ENCODE results near the gene MAST4.

DNA sequence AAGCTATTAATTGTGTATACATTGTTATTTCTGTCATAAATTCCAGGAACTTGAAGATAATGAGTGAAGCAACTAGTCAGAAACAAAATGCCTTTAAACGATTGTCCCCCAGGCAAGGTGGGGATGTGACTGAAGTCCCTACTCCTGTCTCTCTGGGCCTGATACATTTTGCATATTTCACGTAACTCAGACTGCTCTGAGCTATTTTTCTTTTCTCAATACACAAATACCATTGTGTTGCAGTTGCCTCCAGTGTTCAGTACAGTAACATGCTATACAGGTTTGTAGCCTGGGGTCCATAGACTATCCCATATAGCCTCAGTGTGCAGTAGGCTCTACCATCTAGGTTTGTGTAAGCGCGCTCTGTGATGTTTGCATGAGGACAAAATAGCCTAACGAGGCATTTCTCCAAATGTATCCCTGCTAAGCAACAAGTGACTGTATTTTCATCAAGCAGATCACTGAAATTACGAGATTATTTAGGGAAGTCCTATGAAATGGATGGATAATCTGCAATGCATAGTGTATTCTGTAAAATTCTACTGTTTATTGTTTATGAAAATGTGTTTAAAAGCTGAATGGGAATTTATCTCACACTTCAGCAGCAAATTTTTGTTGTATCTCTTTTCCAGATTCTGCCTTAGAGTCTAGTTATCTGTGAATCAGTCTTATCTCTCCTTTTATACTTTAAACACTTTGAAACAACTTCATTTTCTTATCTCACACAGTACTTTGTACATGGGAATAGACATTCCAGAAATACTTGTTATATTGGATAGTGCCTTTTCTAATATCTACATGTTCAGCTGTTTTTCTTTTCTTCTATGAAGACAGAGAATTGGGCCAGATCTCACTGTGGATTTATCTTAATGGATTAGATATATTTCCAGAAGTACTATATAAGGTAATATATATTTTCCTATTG is 449.9 kb downstream of the MAST4 start:
- TF ChIP-seq, protein P1, sequence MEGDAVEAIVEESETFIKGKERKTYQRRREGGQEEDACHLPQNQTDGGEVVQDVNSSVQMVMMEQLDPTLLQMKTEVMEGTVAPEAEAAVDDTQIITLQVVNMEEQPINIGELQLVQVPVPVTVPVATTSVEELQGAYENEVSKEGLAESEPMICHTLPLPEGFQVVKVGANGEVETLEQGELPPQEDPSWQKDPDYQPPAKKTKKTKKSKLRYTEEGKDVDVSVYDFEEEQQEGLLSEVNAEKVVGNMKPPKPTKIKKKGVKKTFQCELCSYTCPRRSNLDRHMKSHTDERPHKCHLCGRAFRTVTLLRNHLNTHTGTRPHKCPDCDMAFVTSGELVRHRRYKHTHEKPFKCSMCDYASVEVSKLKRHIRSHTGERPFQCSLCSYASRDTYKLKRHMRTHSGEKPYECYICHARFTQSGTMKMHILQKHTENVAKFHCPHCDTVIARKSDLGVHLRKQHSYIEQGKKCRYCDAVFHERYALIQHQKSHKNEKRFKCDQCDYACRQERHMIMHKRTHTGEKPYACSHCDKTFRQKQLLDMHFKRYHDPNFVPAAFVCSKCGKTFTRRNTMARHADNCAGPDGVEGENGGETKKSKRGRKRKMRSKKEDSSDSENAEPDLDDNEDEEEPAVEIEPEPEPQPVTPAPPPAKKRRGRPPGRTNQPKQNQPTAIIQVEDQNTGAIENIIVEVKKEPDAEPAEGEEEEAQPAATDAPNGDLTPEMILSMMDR (tag by site-specific recombination; IDR thresholded peaks at IDR 0.05) = no peak
- TF ChIP-seq ZNF175 (tag by site-specific recombination; IDR thresholded peaks at IDR 0.05) (no peak), ZNF561 (tag by site-specific recombination; IDR thresholded peaks at IDR 0.05; ENCODE audit: borderline replicate concordance) (no peak), ZNF311 (tag by site-specific recombination; IDR thresholded peaks at IDR 0.05; ENCODE audit: borderline replicate concordance) (no peak), ZNF501 (tag by site-specific recombination; IDR thresholded peaks at IDR 0.05) (no peak), ZNF548 (tag by site-specific recombination; IDR thresholded peaks at IDR 0.05) (no peak), EGR2 (tag by site-specific recombination; IDR thresholded peaks at IDR 0.05; ENCODE audit: low read depth) (no peak), ZEB2 (tag by site-specific recombination; IDR thresholded peaks at IDR 0.05) (no peak), ZNF394 (tag by site-specific recombination; IDR thresholded peaks at IDR 0.05; ENCODE audit: borderline replicate concordance) (no peak), ZNF239 (tag by site-specific recombination; IDR thresholded peaks at IDR 0.05) (no peak), ZNF830 (tag by site-specific recombination; IDR thresholded peaks at IDR 0.05; ENCODE audit: low read depth) (no peak)
- TF ChIP-seq, protein P2, sequence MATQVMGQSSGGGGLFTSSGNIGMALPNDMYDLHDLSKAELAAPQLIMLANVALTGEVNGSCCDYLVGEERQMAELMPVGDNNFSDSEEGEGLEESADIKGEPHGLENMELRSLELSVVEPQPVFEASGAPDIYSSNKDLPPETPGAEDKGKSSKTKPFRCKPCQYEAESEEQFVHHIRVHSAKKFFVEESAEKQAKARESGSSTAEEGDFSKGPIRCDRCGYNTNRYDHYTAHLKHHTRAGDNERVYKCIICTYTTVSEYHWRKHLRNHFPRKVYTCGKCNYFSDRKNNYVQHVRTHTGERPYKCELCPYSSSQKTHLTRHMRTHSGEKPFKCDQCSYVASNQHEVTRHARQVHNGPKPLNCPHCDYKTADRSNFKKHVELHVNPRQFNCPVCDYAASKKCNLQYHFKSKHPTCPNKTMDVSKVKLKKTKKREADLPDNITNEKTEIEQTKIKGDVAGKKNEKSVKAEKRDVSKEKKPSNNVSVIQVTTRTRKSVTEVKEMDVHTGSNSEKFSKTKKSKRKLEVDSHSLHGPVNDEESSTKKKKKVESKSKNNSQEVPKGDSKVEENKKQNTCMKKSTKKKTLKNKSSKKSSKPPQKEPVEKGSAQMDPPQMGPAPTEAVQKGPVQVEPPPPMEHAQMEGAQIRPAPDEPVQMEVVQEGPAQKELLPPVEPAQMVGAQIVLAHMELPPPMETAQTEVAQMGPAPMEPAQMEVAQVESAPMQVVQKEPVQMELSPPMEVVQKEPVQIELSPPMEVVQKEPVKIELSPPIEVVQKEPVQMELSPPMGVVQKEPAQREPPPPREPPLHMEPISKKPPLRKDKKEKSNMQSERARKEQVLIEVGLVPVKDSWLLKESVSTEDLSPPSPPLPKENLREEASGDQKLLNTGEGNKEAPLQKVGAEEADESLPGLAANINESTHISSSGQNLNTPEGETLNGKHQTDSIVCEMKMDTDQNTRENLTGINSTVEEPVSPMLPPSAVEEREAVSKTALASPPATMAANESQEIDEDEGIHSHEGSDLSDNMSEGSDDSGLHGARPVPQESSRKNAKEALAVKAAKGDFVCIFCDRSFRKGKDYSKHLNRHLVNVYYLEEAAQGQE (tag by site-specific recombination; IDR thresholded peaks at IDR 0.05) = no peak
- TF ChIP-seq, protein P3, sequence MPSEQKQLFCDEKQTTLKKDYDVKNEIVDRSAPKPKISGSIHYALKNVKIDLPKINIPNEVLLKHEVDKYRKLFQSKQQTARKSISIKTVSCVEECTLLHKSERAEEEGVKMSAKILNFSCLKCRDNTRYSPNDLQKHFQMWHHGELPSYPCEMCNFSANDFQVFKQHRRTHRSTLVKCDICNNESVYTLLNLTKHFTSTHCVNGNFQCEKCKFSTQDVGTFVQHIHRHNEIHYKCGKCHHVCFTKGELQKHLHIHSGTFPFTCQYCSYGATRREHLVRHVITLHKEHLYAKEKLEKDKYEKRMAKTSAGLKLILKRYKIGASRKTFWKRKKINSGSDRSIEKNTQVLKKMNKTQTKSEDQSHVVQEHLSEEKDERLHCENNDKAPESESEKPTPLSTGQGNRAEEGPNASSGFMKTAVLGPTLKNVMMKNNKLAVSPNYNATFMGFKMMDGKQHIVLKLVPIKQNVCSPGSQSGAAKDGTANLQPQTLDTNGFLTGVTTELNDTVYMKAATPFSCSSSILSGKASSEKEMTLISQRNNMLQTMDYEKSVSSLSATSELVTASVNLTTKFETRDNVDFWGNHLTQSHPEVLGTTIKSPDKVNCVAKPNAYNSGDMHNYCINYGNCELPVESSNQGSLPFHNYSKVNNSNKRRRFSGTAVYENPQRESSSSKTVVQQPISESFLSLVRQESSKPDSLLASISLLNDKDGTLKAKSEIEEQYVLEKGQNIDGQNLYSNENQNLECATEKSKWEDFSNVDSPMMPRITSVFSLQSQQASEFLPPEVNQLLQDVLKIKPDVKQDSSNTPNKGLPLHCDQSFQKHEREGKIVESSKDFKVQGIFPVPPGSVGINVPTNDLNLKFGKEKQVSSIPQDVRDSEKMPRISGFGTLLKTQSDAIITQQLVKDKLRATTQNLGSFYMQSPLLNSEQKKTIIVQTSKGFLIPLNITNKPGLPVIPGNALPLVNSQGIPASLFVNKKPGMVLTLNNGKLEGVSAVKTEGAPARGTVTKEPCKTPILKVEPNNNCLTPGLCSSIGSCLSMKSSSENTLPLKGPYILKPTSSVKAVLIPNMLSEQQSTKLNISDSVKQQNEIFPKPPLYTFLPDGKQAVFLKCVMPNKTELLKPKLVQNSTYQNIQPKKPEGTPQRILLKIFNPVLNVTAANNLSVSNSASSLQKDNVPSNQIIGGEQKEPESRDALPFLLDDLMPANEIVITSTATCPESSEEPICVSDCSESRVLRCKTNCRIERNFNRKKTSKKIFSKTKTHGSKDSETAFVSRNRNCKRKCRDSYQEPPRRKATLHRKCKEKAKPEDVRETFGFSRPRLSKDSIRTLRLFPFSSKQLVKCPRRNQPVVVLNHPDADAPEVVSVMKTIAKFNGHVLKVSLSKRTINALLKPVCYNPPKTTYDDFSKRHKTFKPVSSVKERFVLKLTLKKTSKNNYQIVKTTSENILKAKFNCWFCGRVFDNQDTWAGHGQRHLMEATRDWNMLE (tag by site-specific recombination; conservative IDR thresholded peaks at IDR 0.05; ENCODE audit: low read depth) = no peak
